ENCODE measurements around the gene SOBP. TPM values are rescaled to one million over a fixed set of nuclear protein-coding genes. Genes with fewer than 3 reads are reported as not detected.

SOBP gene
- total RNA-seq, 2 experiments from 2014 or later = 0.23 to 0.49 TPM

GRCh38 chr6:107668743-107669474, 179.0 kb downstream of the SOBP start:
- no peak overlapping the region for H3K27ac Mint-ChIP-seq
- intact Hi-C loops (cut with DNase I, micrococcal nuclease) = no loop called here
- ChIA-PET POLR2A (interaction anchor here (0.7 kb wide), 1 partner anchor 27 kb away, joined by 3 read pairs; no protein-coding TSS in a partner anchor), CTCF (interaction anchor here (1.7 to 2.6 kb wide), 2 partner anchors 179 to 198 kb away, joined by 6 to 8 read pairs; no protein-coding TSS in a partner anchor)
- no peaks in the 10 kb centered on the region for H3K27me3 Mint-ChIP-seq
- DNase-seq = peak; percentile 65
- no peaks in the 10 kb centered on the region for H3K36me3 Mint-ChIP-seq (ENCODE audit: low read depth)
- ATAC-seq = peak; percentile 87
- no peak overlapping the region for H3K4me3 Mint-ChIP-seq
- H3K9me3 Mint-ChIP-seq (ENCODE audit: low read depth) = no peaks in the 10 kb centered on the region
- H3K4me1 Mint-ChIP-seq = peaks cover 18% of the 10 kb centered on the region

GRCh38 chr6:107670792-107671199, 180.9 kb downstream of the SOBP start:
- ATAC-seq (no peak), DNase-seq (peak; percentile 36)
- Mint-ChIP-seq H3K4me3 (no peak overlapping the region), H3K36me3 (ENCODE audit: low read depth) (no peaks in the 10 kb centered on the region), H3K27ac (no peak overlapping the region), H3K4me1 (peaks cover 22% of the 10 kb centered on the region), H3K9me3 (ENCODE audit: low read depth) (no peaks in the 10 kb centered on the region), H3K27me3 (no peaks in the 10 kb centered on the region)
- POLR2A ChIA-PET = no interaction called here
- CTCF ChIA-PET = interaction anchor here (0.7 to 2.6 kb wide), 2 partner anchors 70 to 177 kb away, joined by 3 to 6 read pairs; no protein-coding TSS in a partner anchor
- intact Hi-C loops (cut with DNase I, micrococcal nuclease) = loop anchor here in 1 of 2 experiments (10.0 kb wide), 1 partner anchor 854 kb away; no protein-coding TSS in a partner anchor

GRCh38 chr6:107673076-107673494, 183.2 kb downstream of the SOBP start:
- no peak overlapping the region for H3K27ac Mint-ChIP-seq
- POLR2A ChIA-PET = no interaction called here
- H3K9me3 Mint-ChIP-seq (ENCODE audit: low read depth) = no peaks in the 10 kb centered on the region
- H3K27me3 Mint-ChIP-seq = no peaks in the 10 kb centered on the region
- ATAC-seq (no peak), DNase-seq (no peak)
- H3K4me3 Mint-ChIP-seq = no peak overlapping the region
- intact Hi-C loops (cut with DNase I, micrococcal nuclease) = loop anchor here in 1 of 2 experiments (10.0 kb wide), 1 partner anchor 852 kb away; no protein-coding TSS in a partner anchor
- no peaks in the 10 kb centered on the region for H3K36me3 Mint-ChIP-seq (ENCODE audit: low read depth)
- CTCF ChIA-PET = interaction anchor here (1.0 to 5.5 kb wide), 7 partner anchors 31 to 518 kb away, joined by 3 to 54 read pairs (median 3); partner anchors contain the start of gene SCML4
- H3K4me1 Mint-ChIP-seq = peaks cover 22% of the 10 kb centered on the region

- peak; percentile 95 for DNase-seq
- ATAC-seq = peak; percentile 98
- H3K9me3 Mint-ChIP-seq (ENCODE audit: low read depth) = no peaks in the 10 kb centered on the region
- intact Hi-C loops (cut with DNase I, micrococcal nuclease) = loop anchor here (1.0 to 10.0 kb wide), 10 partner anchors 29 to 850 kb away; no protein-coding TSS in a partner anchor
- H3K4me1 Mint-ChIP-seq = peaks cover 10% of the 10 kb centered on the region
- H3K27ac Mint-ChIP-seq = peak overlapping the region; percentile 81
- H3K4me3 Mint-ChIP-seq = peak overlapping the region; percentile 33
- H3K27me3 Mint-ChIP-seq = no peaks in the 10 kb centered on the region
- ChIA-PET CTCF (interaction anchor here (0.5 to 5.5 kb wide), 30 partner anchors 9 to 439 kb away, joined by 3 to 54 read pairs (median 4); partner anchors contain the start of gene SCML4), POLR2A (interaction anchor here (0.7 kb wide), 1 partner anchor 364 kb away, joined by 3 read pairs; no protein-coding TSS in a partner anchor)
- H3K36me3 Mint-ChIP-seq (ENCODE audit: low read depth) = no peaks in the 10 kb centered on the region
Observed at GRCh38 chr6:107674995-107675738, 185.2 kb downstream of the SOBP start.

- no peaks in the 10 kb centered on the region for H3K9me3 Mint-ChIP-seq (ENCODE audit: low read depth)
- H3K36me3 Mint-ChIP-seq (ENCODE audit: low read depth) = no peaks in the 10 kb centered on the region
- ChIA-PET POLR2A (no interaction called here), CTCF (interaction anchor here (0.5 to 5.5 kb wide), 13 partner anchors 10 to 307 kb away, joined by 3 to 54 read pairs (median 4); no protein-coding TSS in a partner anchor)
- no peak for DNase-seq
- no peak for ATAC-seq
- H3K4me1 Mint-ChIP-seq = peaks cover 5% of the 10 kb centered on the region
- H3K27ac Mint-ChIP-seq = no peak overlapping the region
- H3K27me3 Mint-ChIP-seq = no peaks in the 10 kb centered on the region
- intact Hi-C loops (cut with DNase I, micrococcal nuclease) = loop anchor here (5.0 to 10.0 kb wide), 2 partner anchors 51 to 849 kb away; no protein-coding TSS in a partner anchor
- no peak overlapping the region for H3K4me3 Mint-ChIP-seq
Observed at GRCh38 chr6:107676042-107676441, 186.1 kb downstream of the SOBP start.

GRCh38 chr6:107677399-107677798, 187.5 kb downstream of the SOBP start:
- Mint-ChIP-seq H3K4me1 (peaks cover 4% of the 10 kb centered on the region), H3K4me3 (no peak overlapping the region), H3K9me3 (ENCODE audit: low read depth) (peaks cover 1% of the 10 kb centered on the region), H3K27ac (no peak overlapping the region), H3K27me3 (no peaks in the 10 kb centered on the region), H3K36me3 (ENCODE audit: low read depth) (no peaks in the 10 kb centered on the region)
- POLR2A ChIA-PET = no interaction called here
- intact Hi-C loops (cut with DNase I, micrococcal nuclease) = loop anchor here (5.0 to 10.0 kb wide), 2 partner anchors 50 to 847 kb away; no protein-coding TSS in a partner anchor
- ATAC-seq (no peak), DNase-seq (no peak)
- CTCF ChIA-PET = interaction anchor here (1.0 to 5.5 kb wide), 5 partner anchors 9 to 372 kb away, joined by 3 to 54 read pairs (median 5); no protein-coding TSS in a partner anchor

- ChIA-PET POLR2A (interaction anchor here (0.6 kb wide), 1 partner anchor 260 kb away, joined by 3 read pairs; no protein-coding TSS in a partner anchor), CTCF (interaction anchor here (0.6 to 3.7 kb wide), 10 partner anchors 9 to 370 kb away, joined by 3 to 25 read pairs (median 4); no protein-coding TSS in a partner anchor)
- intact Hi-C loops (cut with DNase I, micrococcal nuclease) = loop anchor here (5.0 to 10.0 kb wide), 2 partner anchors 48 to 845 kb away; no protein-coding TSS in a partner anchor
- Mint-ChIP-seq H3K4me1 (peaks cover 4% of the 10 kb centered on the region), H3K27me3 (no peaks in the 10 kb centered on the region), H3K27ac (no peak overlapping the region), H3K4me3 (no peak overlapping the region), H3K36me3 (ENCODE audit: low read depth) (no peaks in the 10 kb centered on the region), H3K9me3 (ENCODE audit: low read depth) (peaks cover 6% of the 10 kb centered on the region)
- no peak for ATAC-seq
- DNase-seq = peak; percentile 35
Observed at GRCh38 chr6:107679457-107679856, 189.5 kb downstream of the SOBP start.

- CTCF ChIA-PET = no interaction called here
- no peaks in the 10 kb centered on the region for H3K27me3 Mint-ChIP-seq
- POLR2A ChIA-PET = no interaction called here
- H3K36me3 Mint-ChIP-seq (ENCODE audit: low read depth) = no peaks in the 10 kb centered on the region
- H3K4me3 Mint-ChIP-seq = no peak overlapping the region
- H3K4me1 Mint-ChIP-seq = no peaks in the 10 kb centered on the region
- DNase-seq = no peak
- H3K9me3 Mint-ChIP-seq (ENCODE audit: low read depth) = peaks cover 6% of the 10 kb centered on the region
- H3K27ac Mint-ChIP-seq = no peak overlapping the region
- intact Hi-C loops (cut with DNase I, micrococcal nuclease) = no loop called here
- no peak for ATAC-seq
Observed at GRCh38 chr6:107682721-107683120, 192.8 kb downstream of the SOBP start.

GRCh38 chr6:107683183-107683582, 193.3 kb downstream of the SOBP start:
- ChIA-PET CTCF (interaction anchor here (1.5 kb wide), 1 partner anchor 11 kb away, joined by 5 read pairs; no protein-coding TSS in a partner anchor), POLR2A (no interaction called here)
- Mint-ChIP-seq H3K27ac (no peak overlapping the region), H3K27me3 (no peaks in the 10 kb centered on the region), H3K9me3 (ENCODE audit: low read depth) (peaks cover 6% of the 10 kb centered on the region), H3K36me3 (ENCODE audit: low read depth) (no peaks in the 10 kb centered on the region), H3K4me1 (no peaks in the 10 kb centered on the region), H3K4me3 (no peak overlapping the region)
- DNase-seq (no peak), ATAC-seq (no peak)
- intact Hi-C loops (cut with DNase I, micrococcal nuclease) = no loop called here

GRCh38 chr6:107684996-107685395, 195.1 kb downstream of the SOBP start:
- Mint-ChIP-seq H3K4me1 (peaks cover 3% of the 10 kb centered on the region), H3K27me3 (no peaks in the 10 kb centered on the region), H3K4me3 (no peak overlapping the region), H3K9me3 (ENCODE audit: low read depth) (peaks cover 6% of the 10 kb centered on the region), H3K27ac (no peak overlapping the region), H3K36me3 (ENCODE audit: low read depth) (no peaks in the 10 kb centered on the region)
- ChIA-PET CTCF (interaction anchor here (0.8 to 4.1 kb wide), 3 partner anchors 9 to 19 kb away, joined by 5 to 20 read pairs (median 5); no protein-coding TSS in a partner anchor), POLR2A (no interaction called here)
- DNase-seq = no peak
- intact Hi-C loops (cut with DNase I, micrococcal nuclease) = no loop called here
- ATAC-seq = no peak

GRCh38 chr6:107689190-107689589, 199.3 kb downstream of the SOBP start:
- H3K27me3 Mint-ChIP-seq = no peaks in the 10 kb centered on the region
- no peaks in the 10 kb centered on the region for H3K9me3 Mint-ChIP-seq (ENCODE audit: low read depth)
- ChIA-PET CTCF (interaction anchor here (1.2 kb wide), 1 partner anchor 9 kb away, joined by 3 read pairs; no protein-coding TSS in a partner anchor), POLR2A (no interaction called here)
- ATAC-seq = peak; percentile 36
- intact Hi-C loops (cut with DNase I, micrococcal nuclease) = no loop called here
- no peaks in the 10 kb centered on the region for H3K36me3 Mint-ChIP-seq (ENCODE audit: low read depth)
- H3K4me3 Mint-ChIP-seq = no peak overlapping the region
- no peak for DNase-seq
- no peak overlapping the region for H3K27ac Mint-ChIP-seq
- peaks cover 3% of the 10 kb centered on the region for H3K4me1 Mint-ChIP-seq
